SKM-1 treated with dmso at 0.1 percent for 144 hours (cell line): Measurements from ENCODE around the gene ADGRL2.

Source experiments
- DNase-seq: peaks from one replicate; lab custom pipeline; 2025; ENCODE audit not compliant: unreplicated experiment; lab: John Stamatoyannopoulos, UW

ADGRL2 gene

DNA sequence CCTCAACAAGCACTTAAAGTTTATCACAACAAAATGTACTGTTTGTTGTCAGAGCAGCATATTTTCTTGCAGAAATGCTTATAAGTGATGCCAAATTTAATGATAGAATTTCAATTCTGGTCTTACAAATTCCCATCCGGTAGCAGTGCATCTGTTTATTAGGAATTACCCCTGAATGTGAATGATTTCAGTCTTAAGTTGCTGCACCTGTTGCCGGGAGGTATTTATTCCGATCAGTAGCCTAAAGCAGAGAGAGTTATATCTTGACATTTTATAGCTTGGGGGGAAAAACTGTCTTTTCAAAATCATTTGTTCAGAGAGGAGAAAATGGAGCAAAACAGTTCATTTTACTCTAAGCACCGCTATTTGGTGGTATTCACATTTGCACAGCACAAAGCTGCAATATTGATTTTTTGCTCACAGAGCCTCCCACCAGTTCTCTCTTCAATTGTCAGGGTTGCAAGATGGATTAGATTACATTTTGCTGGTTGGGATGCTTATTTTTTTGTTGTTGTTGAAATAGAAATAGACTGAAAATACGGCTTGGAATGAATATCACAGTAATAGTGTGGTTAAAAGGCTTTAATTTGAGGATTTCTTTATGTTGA lies 98.6 kb downstream of the ADGRL2 start:
- no peak for DNase-seq

- no peak for DNase-seq
Observed at GRCh38 chr1:81907575-81907974, 106.8 kb downstream of the ADGRL2 start.

- DNase-seq, result no peak
Observed at GRCh38 chr1:81912383-81912782, 111.6 kb downstream of the ADGRL2 start.

DNA sequence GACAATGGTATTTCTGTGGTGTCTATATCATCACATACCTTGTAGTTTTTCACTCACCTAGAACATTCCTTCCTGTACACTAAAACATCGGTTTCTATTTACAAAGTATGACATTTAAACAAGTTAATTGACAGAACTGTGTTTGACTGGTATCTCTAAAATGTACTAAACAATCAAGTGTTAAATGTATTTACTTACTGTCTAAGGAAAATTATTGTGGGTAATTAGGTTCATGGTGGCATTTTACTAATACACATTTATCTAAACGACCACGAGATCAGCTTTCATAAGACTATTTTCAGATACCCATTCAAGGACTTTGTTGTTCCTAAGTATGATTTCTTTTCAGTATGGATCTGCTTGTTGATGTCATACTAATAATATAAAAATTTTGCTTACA lies 115.2 kb downstream of the ADGRL2 start:
- DNase-seq, result no peak

DNA sequence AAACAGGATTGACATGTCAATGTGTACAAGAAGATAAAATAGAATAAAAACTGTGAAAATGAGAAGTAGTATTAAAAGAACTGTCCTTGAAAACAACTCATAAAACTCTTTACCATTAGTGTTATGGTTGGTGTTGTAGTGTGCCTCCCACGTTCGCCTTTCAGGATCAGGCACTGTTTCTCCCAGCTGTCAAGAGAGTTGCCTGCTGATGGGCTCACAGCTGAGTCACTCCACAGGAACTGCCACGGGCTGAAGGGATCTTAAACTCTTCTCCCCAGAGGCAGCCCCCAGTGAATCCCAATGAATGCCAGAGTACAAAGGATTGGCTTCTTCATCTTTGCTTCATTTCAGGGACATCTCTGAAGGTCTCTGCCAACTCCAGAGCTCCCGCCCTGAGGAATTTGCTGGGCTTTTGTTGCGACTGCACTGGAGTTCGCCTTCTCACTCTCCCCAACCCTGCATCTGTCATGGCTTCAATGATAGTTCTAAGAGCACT lies 119.6 kb downstream of the ADGRL2 start:
- DNase-seq, result no peak

- no peak for DNase-seq
Observed at GRCh38 chr1:81920886-81921285, 120.2 kb downstream of the ADGRL2 start.

- no peak for DNase-seq
Observed at GRCh38 chr1:81921344-81921743, 120.6 kb downstream of the ADGRL2 start.

- no peak for DNase-seq
Observed at GRCh38 chr1:81921851-81922462, 121.2 kb downstream of the ADGRL2 start.

DNA sequence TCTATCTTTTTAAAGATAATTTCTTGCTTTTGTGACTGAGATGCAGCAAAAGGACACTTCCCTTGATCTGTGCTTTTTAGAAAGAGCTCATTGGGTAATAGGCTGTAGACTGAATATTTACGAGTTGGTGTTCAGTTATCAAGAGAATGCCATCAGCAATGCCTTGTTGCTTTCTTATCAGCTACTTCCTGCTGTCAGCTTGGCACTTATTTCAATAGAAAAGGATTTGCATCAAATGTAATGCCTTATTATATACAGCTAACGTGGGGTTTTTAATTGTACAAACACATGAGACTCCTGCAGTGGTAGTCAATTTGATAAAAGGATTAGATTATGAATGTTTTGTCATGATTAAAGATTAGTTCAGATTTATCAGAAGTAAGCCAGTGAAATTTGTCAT lies 122.2 kb downstream of the ADGRL2 start:
- no peak for DNase-seq

DNA sequence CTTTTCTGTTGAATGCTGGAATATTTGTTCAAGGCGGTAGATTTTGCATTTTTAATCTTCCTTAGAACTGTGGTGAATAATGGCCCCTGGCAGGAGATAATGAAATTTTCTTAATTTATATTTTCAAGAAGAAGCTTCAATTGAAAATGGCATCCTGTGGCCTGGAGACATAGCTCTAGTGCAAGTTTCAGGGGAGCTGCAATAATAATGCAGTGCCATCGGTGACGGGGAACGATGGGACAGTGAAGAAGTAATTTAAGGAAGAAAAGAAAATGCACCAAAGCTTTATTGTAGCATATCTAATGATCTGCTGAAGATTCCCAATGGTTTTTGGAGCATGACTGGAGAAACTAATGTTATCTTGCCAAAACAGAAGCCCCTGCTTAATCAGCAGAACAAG lies 128.4 kb downstream of the ADGRL2 start:
- no peak for DNase-seq

- no peak for DNase-seq
Observed at GRCh38 chr1:81936853-81937252, 136.1 kb downstream of the ADGRL2 start.

- no peak for DNase-seq
Observed at GRCh38 chr1:81937791-81938450, 137.2 kb downstream of the ADGRL2 start.

- DNase-seq, result no peak
Observed at GRCh38 chr1:81948495-81948894, 147.8 kb downstream of the ADGRL2 start.

DNA sequence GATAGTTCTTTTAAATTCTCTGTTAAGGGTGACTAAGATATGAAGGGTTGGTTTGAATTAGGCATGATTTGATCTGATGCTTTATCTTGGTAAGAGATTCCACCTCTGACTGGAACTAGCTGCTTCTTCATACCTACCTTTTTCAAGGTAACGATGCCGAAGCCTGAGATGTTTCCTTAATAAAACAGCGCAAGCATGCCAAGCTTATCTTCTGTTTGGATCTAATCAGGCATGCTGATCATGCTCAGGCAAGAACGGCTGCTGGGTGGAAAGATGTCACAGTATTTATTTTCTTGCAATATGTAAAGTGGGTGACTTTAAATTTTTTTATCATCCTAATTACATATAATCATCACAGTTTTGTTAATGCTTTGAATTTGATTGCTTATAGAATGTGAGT lies 148.7 kb downstream of the ADGRL2 start:
- DNase-seq, result no peak

DNA sequence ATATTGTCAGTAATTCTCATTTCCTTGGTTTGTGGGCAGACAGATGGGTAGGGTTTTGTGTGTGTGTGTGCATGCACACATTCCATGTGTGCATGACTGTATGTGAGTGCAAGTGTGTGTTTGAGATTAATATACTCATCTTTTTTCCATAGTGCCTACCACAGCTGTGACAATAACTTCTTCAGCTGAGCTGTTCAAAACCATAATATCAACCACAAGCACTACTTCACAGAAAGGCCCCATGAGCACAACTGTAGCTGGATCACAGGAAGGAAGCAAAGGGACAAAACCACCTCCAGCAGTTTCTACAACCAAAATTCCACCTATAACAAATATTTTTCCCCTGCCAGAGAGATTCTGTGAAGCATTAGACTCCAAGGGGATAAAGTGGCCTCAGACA lies 149.3 kb downstream of the ADGRL2 start:
- no peak for DNase-seq

- no peak for DNase-seq
Observed at GRCh38 chr1:81950591-81951244, 150.0 kb downstream of the ADGRL2 start.

GRCh38 chr1:81954534-81955020 lies 153.8 kb downstream of the ADGRL2 start:
- no peak for DNase-seq

DNA sequence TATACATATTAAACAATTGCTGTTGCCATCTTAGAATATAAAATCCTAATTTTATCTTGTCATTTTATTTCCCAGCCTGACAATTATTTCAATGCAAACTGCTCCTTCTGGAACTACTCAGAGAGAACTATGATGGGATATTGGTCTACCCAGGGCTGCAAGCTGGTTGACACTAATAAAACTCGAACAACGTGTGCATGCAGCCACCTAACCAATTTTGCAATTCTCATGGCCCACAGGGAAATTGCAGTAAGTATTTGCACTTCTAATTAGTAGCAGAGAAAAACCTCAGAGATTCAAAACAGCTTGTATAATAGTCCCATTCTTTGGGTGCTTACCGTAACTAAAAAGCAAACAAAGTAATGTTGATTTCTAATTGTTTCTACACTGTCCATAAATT lies 167.2 kb downstream of the ADGRL2 start:
- DNase-seq, result no peak

DNA sequence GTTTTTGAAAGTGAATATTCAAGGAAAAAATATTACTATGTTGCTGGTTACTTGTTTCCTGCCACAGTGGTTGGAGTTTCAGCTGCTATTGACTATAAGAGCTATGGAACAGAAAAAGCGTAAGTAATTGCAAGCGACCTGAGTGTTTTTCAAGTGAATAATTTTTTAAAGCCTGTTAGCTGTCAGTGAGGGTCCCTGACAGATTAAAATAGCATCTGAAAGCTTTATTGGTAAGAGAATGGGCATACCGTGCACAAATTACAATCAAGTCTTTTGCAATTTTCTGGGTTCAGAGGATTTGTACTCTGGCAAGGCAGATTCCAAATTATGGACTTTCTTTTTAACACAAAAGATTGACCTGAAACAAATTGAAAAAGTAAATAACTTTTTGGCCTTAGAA lies 169.7 kb downstream of the ADGRL2 start:
- no peak for DNase-seq

DNA sequence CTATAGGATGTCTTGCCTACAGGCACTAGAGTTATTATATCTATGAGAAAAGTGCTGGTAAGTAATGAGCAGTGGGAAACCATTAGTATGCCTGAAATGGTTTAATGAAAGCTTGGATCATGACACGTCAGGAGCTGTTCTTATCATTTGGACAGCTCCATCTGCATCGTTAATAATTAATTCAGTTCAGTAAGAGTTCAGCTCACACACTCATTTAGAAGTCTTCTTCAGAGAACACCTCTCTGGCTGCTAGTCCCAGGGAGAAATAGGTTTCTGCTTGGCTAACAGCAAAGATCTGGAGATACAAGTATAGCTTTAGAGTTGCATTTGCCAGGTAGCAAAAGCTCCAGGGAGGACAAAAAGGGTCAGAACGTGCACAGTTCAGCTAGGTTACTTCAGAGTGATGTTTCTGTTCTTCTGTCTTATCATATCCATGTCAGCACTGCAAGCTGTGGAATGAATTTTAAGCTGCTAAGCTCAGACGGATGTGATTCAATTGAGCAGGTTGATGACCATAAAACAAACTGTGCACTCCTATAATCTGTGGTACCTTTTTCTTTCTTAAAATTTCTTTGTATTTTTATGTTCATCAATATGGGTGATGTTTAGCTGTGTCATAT lies 173.6 kb downstream of the ADGRL2 start:
- no peak for DNase-seq

GRCh38 chr1:81974883-81975555 lies 174.3 kb downstream of the ADGRL2 start:
- no peak for DNase-seq
